GF-D8 (cell line): Measurements from ENCODE around the gene DIAPH2.
"Not testable (repeated sequence)": the region's sequence is repeated elsewhere in the genome, so short reads cannot be mapped to it uniquely, and the experiment has no call there.

Experiments
- DNase-seq: peaks from one replicate; lab custom pipeline; 2025; lab: John Stamatoyannopoulos, UW

The DIAPH2 gene

GRCh38 chrX:96684339-96685209 is at the start of gene DIAPH2:
Gene DIAPH2 (plus strand): TSS chrX:96684842.
- DNase-seq: peak; percentile 76

GRCh38 chrX:96650023-96650422 is 34.6 kb upstream of the DIAPH2 start:
- DNase-seq: no peak

- DNase-seq: no peak
These were observed 28.6 kb upstream of the DIAPH2 start for GRCh38 chrX:96655947-96656623.

- DNase-seq: no peak
These were observed 2.1 kb upstream of the DIAPH2 start for GRCh38 chrX:96682516-96682915.

GRCh38 chrX:96683997-96684338 is 674 bp upstream of the DIAPH2 start:
- no peak for DNase-seq

- peak; percentile 44 for DNase-seq
These were observed 813 bp downstream of the DIAPH2 start for GRCh38 chrX:96685210-96686099.

GRCh38 chrX:96687776-96688175 is 3.1 kb downstream of the DIAPH2 start:
- no peak for DNase-seq

GRCh38 chrX:96688789-96689188 is 4.1 kb downstream of the DIAPH2 start:
- DNase-seq: no peak

- DNase-seq: no peak
These were observed 5.3 kb downstream of the DIAPH2 start for GRCh38 chrX:96689991-96690390.

- DNase-seq: no peak
These were observed 7.8 kb downstream of the DIAPH2 start for GRCh38 chrX:96692454-96692853.

GRCh38 chrX:96692890-96693289 is 8.2 kb downstream of the DIAPH2 start:
- no peak for DNase-seq

- no peak for DNase-seq
These were observed 8.8 kb downstream of the DIAPH2 start for GRCh38 chrX:96693407-96693806.

- no peak for DNase-seq
These were observed 11.8 kb downstream of the DIAPH2 start for GRCh38 chrX:96696462-96696861.

GRCh38 chrX:96700625-96701024 is 16.0 kb downstream of the DIAPH2 start:
- DNase-seq: no peak

- no peak for DNase-seq
These were observed 18.7 kb downstream of the DIAPH2 start for GRCh38 chrX:96703379-96703778.

- no peak for DNase-seq
These were observed 19.2 kb downstream of the DIAPH2 start for GRCh38 chrX:96703816-96704215.

- no peak for DNase-seq
These were observed 20.0 kb downstream of the DIAPH2 start for GRCh38 chrX:96704629-96705028.

GRCh38 chrX:96705905-96706304 is 21.3 kb downstream of the DIAPH2 start:
- no peak for DNase-seq

GRCh38 chrX:96707804-96708203 is 23.2 kb downstream of the DIAPH2 start:
- DNase-seq: peak; percentile 15

GRCh38 chrX:96710031-96710430 is 25.4 kb downstream of the DIAPH2 start:
- no peak for DNase-seq

- DNase-seq: no peak
These were observed 28.7 kb downstream of the DIAPH2 start for GRCh38 chrX:96713303-96713702.

GRCh38 chrX:96714393-96714792 is 29.8 kb downstream of the DIAPH2 start:
- DNase-seq: not testable (repeated sequence)
